Measurements from ENCODE around the gene ALCAM.
A peak's percentile ranks its signal among the peaks of the same experiment; 100 is the strongest.

The ALCAM gene

DNA sequence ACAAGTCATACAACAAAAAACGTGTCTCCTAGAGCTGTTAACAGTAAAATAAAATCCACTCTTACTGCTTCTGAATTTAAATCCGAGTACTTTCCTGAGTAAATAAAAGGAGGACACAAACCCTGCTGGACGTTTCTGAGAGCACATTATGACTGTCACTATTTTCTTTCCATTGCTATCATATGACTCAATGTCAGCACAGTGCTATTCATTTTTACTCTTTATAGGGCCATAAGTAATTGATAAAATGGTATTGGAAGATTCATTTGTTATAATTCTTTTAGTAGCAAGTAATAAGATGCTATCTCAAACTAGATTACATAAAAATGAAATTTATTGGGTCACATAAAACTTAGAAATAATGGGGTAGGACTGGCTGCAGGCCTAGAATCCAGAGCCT is 68.6 kb downstream of the ALCAM start:
- DNase-seq (ENCODE audit: low read depth): no peak
- TF ChIP-seq, protein P1, sequence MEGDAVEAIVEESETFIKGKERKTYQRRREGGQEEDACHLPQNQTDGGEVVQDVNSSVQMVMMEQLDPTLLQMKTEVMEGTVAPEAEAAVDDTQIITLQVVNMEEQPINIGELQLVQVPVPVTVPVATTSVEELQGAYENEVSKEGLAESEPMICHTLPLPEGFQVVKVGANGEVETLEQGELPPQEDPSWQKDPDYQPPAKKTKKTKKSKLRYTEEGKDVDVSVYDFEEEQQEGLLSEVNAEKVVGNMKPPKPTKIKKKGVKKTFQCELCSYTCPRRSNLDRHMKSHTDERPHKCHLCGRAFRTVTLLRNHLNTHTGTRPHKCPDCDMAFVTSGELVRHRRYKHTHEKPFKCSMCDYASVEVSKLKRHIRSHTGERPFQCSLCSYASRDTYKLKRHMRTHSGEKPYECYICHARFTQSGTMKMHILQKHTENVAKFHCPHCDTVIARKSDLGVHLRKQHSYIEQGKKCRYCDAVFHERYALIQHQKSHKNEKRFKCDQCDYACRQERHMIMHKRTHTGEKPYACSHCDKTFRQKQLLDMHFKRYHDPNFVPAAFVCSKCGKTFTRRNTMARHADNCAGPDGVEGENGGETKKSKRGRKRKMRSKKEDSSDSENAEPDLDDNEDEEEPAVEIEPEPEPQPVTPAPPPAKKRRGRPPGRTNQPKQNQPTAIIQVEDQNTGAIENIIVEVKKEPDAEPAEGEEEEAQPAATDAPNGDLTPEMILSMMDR (IDR thresholded peaks at IDR 0.05; ENCODE audit: low read length, missing control alignments): no peak
- no peak overlapping the region for H3K4me3 ChIP-seq (replicated peaks; ENCODE audit: low read depth, low read length)

- no peak overlapping the region for H3K4me3 ChIP-seq (replicated peaks; ENCODE audit: low read depth, low read length)
- DNase-seq (ENCODE audit: low read depth): no peak
Observed at GRCh38 chr3:105436687-105437086, 70.0 kb downstream of the ALCAM start.

DNA sequence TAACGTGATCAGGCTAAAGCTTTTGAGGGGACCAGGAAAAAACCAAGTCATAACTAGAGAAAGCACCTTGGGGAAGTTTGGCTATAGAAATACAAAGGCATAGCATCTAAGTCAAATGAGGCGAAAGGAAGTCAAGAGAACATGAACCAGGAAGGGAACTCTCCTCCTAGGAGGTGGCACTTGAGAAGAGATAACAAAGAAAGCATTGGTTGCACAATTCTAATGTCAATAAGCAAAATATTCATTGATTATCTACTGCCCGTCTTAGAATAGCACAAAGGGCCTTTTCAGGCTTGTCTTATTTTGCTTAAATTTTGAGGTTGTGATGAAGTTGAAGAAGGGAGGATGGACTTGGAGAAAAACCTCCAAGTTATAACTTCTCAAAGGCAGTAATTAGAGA is 73.4 kb downstream of the ALCAM start:
- no peak overlapping the region for H3K4me3 ChIP-seq (replicated peaks; ENCODE audit: low read depth, low read length)
- DNase-seq (ENCODE audit: low read depth): no peak
- TF ChIP-seq, protein P1 (IDR thresholded peaks at IDR 0.05; ENCODE audit: low read length, missing control alignments): no peak

More at GRCh38 chr3:105436687-105437086, 70.0 kb downstream of the ALCAM start:
- TF ChIP-seq, protein P1 (IDR thresholded peaks at IDR 0.05; ENCODE audit: low read length, missing control alignments): no peak

DNA sequence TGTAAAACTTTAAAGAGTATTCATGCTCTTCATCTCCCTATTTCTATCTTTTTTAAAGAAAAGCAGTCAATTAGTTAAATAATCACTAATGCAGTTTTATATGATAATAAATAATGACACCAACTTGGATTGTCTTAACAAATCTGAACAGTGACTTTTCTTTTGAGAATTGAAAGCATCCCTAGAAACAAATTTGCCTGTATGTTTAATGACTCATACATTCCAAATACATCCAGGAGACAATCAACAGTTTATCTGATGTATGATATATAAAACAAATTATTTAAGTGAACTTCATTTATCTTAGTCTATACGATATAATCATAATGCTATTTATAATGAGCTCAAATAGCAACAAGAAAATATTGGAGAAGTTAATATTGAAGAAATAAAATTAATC is 78.0 kb downstream of the ALCAM start:
- TF ChIP-seq, protein P1 (IDR thresholded peaks at IDR 0.05; ENCODE audit: low read length, missing control alignments): no peak
- no peak overlapping the region for H3K4me3 ChIP-seq (replicated peaks; ENCODE audit: low read depth, low read length)
- DNase-seq (ENCODE audit: low read depth): peak; percentile 42

DNA sequence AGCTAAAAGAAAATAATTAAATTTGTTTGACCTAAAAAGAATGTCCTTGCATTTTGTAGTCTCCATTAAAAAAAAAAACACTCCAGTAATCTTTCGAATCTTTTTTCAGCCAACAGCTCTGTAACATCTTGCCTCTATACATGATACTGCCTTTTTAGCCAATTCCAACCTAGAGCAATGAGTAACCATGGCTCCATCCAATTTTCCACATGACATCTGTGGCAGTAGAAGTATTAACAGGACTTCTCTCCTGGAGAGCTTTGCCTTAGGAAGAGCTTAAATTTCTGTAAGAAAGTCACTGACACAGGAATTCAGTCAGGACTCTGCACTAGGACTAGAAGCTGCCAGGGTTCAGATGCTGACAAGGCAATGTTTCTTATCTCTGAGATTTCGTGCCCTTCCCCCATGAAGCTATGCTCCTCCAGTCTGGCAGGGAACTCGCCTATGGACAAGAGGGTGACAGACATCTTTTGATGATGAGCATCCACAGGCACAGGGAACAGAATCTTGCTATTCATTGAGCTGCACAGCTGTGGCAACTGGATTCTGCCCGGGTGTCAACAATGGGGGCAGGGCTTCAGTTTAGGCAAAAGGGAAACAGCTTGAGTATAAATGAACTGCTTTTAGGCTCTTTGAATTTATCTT is 81.8 kb downstream of the ALCAM start:
- TF ChIP-seq, protein P1 (IDR thresholded peaks at IDR 0.05; ENCODE audit: low read length, missing control alignments): no peak
- no peak overlapping the region for H3K4me3 ChIP-seq (replicated peaks; ENCODE audit: low read depth, low read length)
- DNase-seq (ENCODE audit: low read depth): no peak

DNA sequence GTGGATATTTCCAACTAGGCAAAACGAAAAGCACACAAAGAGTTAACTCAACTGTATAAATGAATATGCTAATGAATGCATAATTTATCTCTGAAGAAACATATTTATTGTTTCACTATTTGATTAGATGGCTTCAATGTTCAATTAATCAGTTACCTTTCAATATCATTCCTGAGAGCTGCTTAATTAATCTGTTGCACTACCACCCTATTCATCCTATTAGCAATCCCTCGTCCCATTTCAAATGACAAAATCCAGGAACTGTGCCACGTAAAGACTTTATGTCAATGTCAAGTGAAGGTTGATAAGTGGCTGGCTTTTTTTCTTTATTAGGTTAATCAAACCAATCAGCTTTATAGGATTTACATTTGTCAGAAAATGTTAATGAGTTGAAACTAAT is 82.7 kb downstream of the ALCAM start:
- DNase-seq (ENCODE audit: low read depth): no peak
- TF ChIP-seq, protein P1 (IDR thresholded peaks at IDR 0.05; ENCODE audit: low read length, missing control alignments): no peak
- no peak overlapping the region for H3K4me3 ChIP-seq (replicated peaks; ENCODE audit: low read depth, low read length)

GRCh38 chr3:105456017-105456416 is 89.3 kb downstream of the ALCAM start:
- H3K4me3 ChIP-seq (replicated peaks; ENCODE audit: low read depth, low read length): no peak overlapping the region
- DNase-seq (ENCODE audit: low read depth): no peak
- TF ChIP-seq, protein P1 (IDR thresholded peaks at IDR 0.05; ENCODE audit: low read length, missing control alignments): no peak
